ENCODE results near the gene CFAP53.

DNA sequence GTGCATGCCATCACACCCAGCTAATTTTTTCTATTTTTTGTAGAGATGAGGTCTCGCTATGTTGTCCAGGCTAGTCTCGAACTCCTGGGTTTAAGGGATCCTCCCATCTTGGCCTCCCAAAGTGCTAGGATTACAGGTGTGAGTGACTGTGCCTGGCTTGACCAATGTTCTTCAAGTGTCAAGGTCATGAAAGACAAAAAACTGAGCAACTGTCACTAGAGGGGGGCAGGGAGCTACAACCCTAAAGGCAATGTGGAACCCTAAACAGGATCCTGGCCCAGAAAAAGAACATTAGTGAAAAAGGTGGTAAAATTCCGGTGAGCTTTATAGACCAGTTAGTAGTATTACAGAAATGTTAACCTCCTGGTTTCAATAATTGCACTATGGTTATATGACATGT is 78.6 kb downstream of the CFAP53 start:
- TF ChIP-seq POLR2A (IDR thresholded peaks at IDR 0.05) (no peak), POLR2AphosphoS5 (IDR thresholded peaks at IDR 0.05) (no peak)
- TF ChIP-seq, protein P1, sequence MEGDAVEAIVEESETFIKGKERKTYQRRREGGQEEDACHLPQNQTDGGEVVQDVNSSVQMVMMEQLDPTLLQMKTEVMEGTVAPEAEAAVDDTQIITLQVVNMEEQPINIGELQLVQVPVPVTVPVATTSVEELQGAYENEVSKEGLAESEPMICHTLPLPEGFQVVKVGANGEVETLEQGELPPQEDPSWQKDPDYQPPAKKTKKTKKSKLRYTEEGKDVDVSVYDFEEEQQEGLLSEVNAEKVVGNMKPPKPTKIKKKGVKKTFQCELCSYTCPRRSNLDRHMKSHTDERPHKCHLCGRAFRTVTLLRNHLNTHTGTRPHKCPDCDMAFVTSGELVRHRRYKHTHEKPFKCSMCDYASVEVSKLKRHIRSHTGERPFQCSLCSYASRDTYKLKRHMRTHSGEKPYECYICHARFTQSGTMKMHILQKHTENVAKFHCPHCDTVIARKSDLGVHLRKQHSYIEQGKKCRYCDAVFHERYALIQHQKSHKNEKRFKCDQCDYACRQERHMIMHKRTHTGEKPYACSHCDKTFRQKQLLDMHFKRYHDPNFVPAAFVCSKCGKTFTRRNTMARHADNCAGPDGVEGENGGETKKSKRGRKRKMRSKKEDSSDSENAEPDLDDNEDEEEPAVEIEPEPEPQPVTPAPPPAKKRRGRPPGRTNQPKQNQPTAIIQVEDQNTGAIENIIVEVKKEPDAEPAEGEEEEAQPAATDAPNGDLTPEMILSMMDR (IDR thresholded peaks at IDR 0.05 in 8 of 11, conservative IDR thresholded peaks at IDR 0.05 in 3 of 11), result no peak
